A673 (cell line): Measurements from ENCODE around the gene TMEM238. TPM values are rescaled to one million over a fixed set of nuclear protein-coding genes. Genes with fewer than 3 reads are reported as not detected.

Experiments used
- BruUV-seq: library from RNA; stranded (reverse); fragments of 400-500 nt; replicated peaks from 2 replicates; lab custom pipeline; 2021; lab: Mats Ljungman, UMichigan
- CTCF ChIA-PET: fragments of 300-600 bp; sonication (Branson Sonifier 250); formaldehyde crosslinking; loops from one replicate; lab custom pipeline; 2022; ENCODE audit warnings: antibody characterized with exemption; lab: Charles Lee
- POLR2A ChIA-PET: fragments of 300-600 bp; sonication (Branson Sonifier 250); formaldehyde crosslinking; loops from one replicate; lab custom pipeline; 2022; ENCODE audit warnings: antibody characterized with exemption; ENCODE audit not compliant: low non-redundant PET; lab: Charles Lee
- DNase-seq: peaks from one replicate; pipeline ENCODE4 v3.0.0-alpha.2; 2015; ENCODE audit warnings: low spot score
- H3K27ac ChIP-seq: fragments of 200-600 bp; sonication (generic); 2 replicates; pipeline ENCODE4 v1.5.1; 2016; ENCODE audit warnings: mixed run types, low read depth, mild to moderate bottlenecking, mixed read lengths, antibody characterized with exemption, low read length; ENCODE audit not compliant: poor library complexity, severe bottlenecking
- H3K27me3 ChIP-seq: fragments of 200-600 bp; sonication (generic); replicated peaks from 2 replicates; pipeline ENCODE4 v1.6.1; 2017; ENCODE audit warnings: mixed run types, low read depth, mild to moderate bottlenecking, mixed read lengths, antibody characterized with exemption, low read length; ENCODE audit not compliant: insufficient read depth, poor library complexity
- H3K36me3 ChIP-seq: fragments of 200-600 bp; sonication (generic); 2 replicates; pipeline ENCODE4 v1.6.1; 2016; ENCODE audit warnings: mixed run types, mild to moderate bottlenecking, mixed read lengths, antibody characterized with exemption, low read length; ENCODE audit not compliant: insufficient read depth, poor library complexity, severe bottlenecking
- H3K4me1 ChIP-seq: fragments of 200-600 bp; sonication (generic); 2 replicates; pipeline ENCODE4 v1.6.1; 2017; ENCODE audit warnings: mixed run types, mild to moderate bottlenecking, mixed read lengths, antibody characterized with exemption, low read length; ENCODE audit not compliant: insufficient read depth, poor library complexity, severe bottlenecking
- H3K4me3 ChIP-seq: fragments of 200-600 bp; sonication (generic); 2 replicates; pipeline ENCODE4 v1.5.1; 2016; ENCODE audit warnings: low read depth, mixed run types, mild to moderate bottlenecking, mixed read lengths, low read length; ENCODE audit not compliant: poor library complexity, severe bottlenecking
- H3K9me3 ChIP-seq: fragments of 200-600 bp; sonication (generic); 2 replicates; pipeline ENCODE4 v1.6.1; 2016; ENCODE audit warnings: mixed run types, low read depth, mild to moderate bottlenecking, mixed read lengths, antibody characterized with exemption, low read length; ENCODE audit not compliant: poor library complexity, severe bottlenecking
- CTCF ChIP-seq: fragments of 300-800, 200-600 bp; sonication (generic); conservative IDR thresholded peaks from 2 replicates; pipeline ENCODE4 v1.5.1; 2017; ENCODE audit warnings: low read depth, mild to moderate bottlenecking, antibody characterized with exemption, low read length, moderate library complexity, mixed read lengths
- EZH2 ChIP-seq: fragments of 200-600 bp; sonication (generic); IDR thresholded peaks from 2 replicates; pipeline ENCODE4 v1.6.1; 2017; ENCODE audit warnings: borderline replicate concordance, low read depth, mild to moderate bottlenecking, mixed read lengths, antibody characterized with exemption, low read length; ENCODE audit not compliant: poor library complexity, severe bottlenecking
- intact Hi-C: fragments of 100-400 bp; cut with micrococcal nuclease; formaldehyde crosslinking; loops from one replicate; pipeline ENCODE4 v1.10.0; 2022; ENCODE audit not compliant: unreplicated experiment
- total RNA-seq: library from RNA; stranded (reverse); gene quantifications from 2 replicates; pipeline ENCODE4 v1.2.3, GENCODE V29; 2021

Gene TMEM238
- total RNA-seq, 1 experiment from 2014 or later, result 0.69 TPM

- BruUV-seq, result TSS peak; percentile 67
- TF ChIP-seq CTCF (no peak), EZH2 (no peak)
- H3K27ac ChIP-seq, result peak overlapping the region; percentile 88
- DNase-seq, result peak; percentile 98
- intact Hi-C loops, result loop anchor here (10.0 kb wide), 1 partner anchor 80 kb away; no protein-coding TSS in a partner anchor
- ChIA-PET POLR2A (no interaction called here), CTCF (no interaction called here)
- H3K9me3 ChIP-seq, result no peaks in the 10 kb centered on the region
- peaks cover 38% of the 10 kb centered on the region for H3K36me3 ChIP-seq
- peak overlapping the region; percentile 98 for H3K4me3 ChIP-seq
- peaks cover 27% of the 10 kb centered on the region for H3K4me1 ChIP-seq
- no peaks in the 10 kb centered on the region for H3K27me3 ChIP-seq
These were observed 1.0 kb upstream of the TMEM238 start for GRCh38 chr19:55384920-55385723.

- CTCF ChIA-PET, result interaction anchor here (1.0 kb wide), 1 partner anchor 120 kb away, joined by 3 read pairs; no protein-coding TSS in a partner anchor
- POLR2A ChIA-PET, result interaction anchor here (0.5 kb wide), 1 partner anchor 76 kb away, joined by 3 read pairs; no protein-coding TSS in a partner anchor
- no TSS peak for BruUV-seq
- H3K4me1 ChIP-seq, result peaks cover 19% of the 10 kb centered on the region
- H3K36me3 ChIP-seq, result peaks cover 22% of the 10 kb centered on the region
- peak overlapping the region; percentile 98 for H3K4me3 ChIP-seq
- TF ChIP-seq EZH2 (no peak), CTCF (0 out of 2 replicates have a peak, but pooled peaks have one; percentile 19)
- no peaks in the 10 kb centered on the region for H3K9me3 ChIP-seq
- H3K27me3 ChIP-seq, result no peaks in the 10 kb centered on the region
- H3K27ac ChIP-seq, result peak overlapping the region; percentile 88
- intact Hi-C loops, result loop anchor here (10.0 kb wide), 1 partner anchor 79 kb away; no protein-coding TSS in a partner anchor
- peak; percentile 73 for DNase-seq
These were observed 587 bp downstream of the TMEM238 start for GRCh38 chr19:55383279-55384130.

DNA sequence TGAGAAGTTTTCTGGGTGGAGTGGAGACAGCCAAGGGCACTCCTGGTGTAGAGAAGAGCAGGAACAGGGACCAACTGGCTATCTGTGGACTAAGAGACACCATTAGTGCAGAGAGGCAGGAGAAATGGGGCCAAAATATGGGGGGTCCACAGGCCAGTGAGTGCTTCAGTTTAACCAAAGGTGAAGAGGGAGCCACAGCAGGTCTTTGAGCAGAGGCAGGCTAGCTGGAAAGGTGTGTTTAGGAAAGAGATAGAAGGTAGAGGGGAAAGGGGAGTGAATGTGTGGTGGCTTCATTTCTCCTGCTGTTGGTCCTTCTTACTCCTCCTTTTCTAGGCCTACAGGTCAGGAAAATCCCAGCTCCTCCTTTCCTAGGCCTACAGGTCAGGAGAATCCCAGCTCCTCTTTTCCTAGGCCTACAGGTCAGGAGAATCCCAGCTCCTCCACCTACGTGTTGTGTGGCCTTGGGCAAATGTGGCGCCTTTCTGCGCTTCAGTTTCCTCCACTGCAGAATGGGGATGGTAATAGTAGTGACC, 1.5 kb downstream of the TMEM238 start:
- ChIA-PET POLR2A (no interaction called here), CTCF (no interaction called here)
- Histone ChIP-seq H3K27me3 (no peaks in the 10 kb centered on the region), H3K4me3 (no peak overlapping the region), H3K4me1 (peaks cover 14% of the 10 kb centered on the region), H3K9me3 (no peaks in the 10 kb centered on the region), H3K27ac (no peak overlapping the region), H3K36me3 (peaks cover 13% of the 10 kb centered on the region)
- DNase-seq, result no peak
- intact Hi-C loops, result loop anchor here (10.0 kb wide), 1 partner anchor 78 kb away; no protein-coding TSS in a partner anchor
- TF ChIP-seq EZH2 (no peak), CTCF (no peak)
- BruUV-seq, result no TSS peak
